OCI-LY1 (cell line): ENCODE data around the gene KSR1.

Experiments used
- H2AFZ ChIP-seq: fragments of 200-600 bp; sonication (generic), shearing (Covaris generic); 2 replicates; pipeline ENCODE4 v1.6.0; 2014; ENCODE audit warnings: antibody characterized with exemption, mild to moderate bottlenecking, low read length
- H3F3A ChIP-seq: fragments of 200-600 bp; sonication (generic), shearing (Covaris generic); 2 replicates; pipeline ENCODE4 v1.6.0; 2014; ENCODE audit warnings: mild to moderate bottlenecking, antibody characterized with exemption, low read length, moderate library complexity; ENCODE audit not compliant: insufficient read depth
- H3K27ac ChIP-seq: fragments of 200-600 bp; sonication (generic); 2 replicates; pipeline ENCODE4 v1.5.1; 2014; ENCODE audit warnings: low read length, mixed run types, mild to moderate bottlenecking, low read depth; ENCODE audit not compliant: poor library complexity, severe bottlenecking
- H3K27me3 ChIP-seq: fragments of 200-600 bp; sonication (generic); 2 replicates; pipeline ENCODE4 v1.6.0; 2014; ENCODE audit warnings: antibody characterized with exemption, mild to moderate bottlenecking, low read length, moderate library complexity; ENCODE audit not compliant: insufficient read depth
- H3K36me3 ChIP-seq: fragments of 200-600 bp; sonication (generic); 2 replicates; pipeline ENCODE4 v1.6.1; 2014; ENCODE audit warnings: mild to moderate bottlenecking, antibody characterized with exemption, low read length, moderate library complexity, mixed read lengths; ENCODE audit not compliant: insufficient read depth
- H3K4me1 ChIP-seq: fragments of 200-600 bp; sonication (generic); 2 replicates; pipeline ENCODE4 v1.5.1; 2014; ENCODE audit warnings: mild to moderate bottlenecking, low read length, moderate library complexity; ENCODE audit not compliant: insufficient read depth, severe bottlenecking
- H3K4me2 ChIP-seq: fragments of 200-600 bp; sonication (generic), shearing (Covaris generic); 2 replicates; pipeline ENCODE4 v1.6.1; 2014; ENCODE audit warnings: low read length
- H3K4me3 ChIP-seq: fragments of 200-600 bp; sonication (generic); 2 replicates; pipeline ENCODE4 v1.5.1; 2014; ENCODE audit warnings: low read length, low read depth, mild to moderate bottlenecking, mixed read lengths; ENCODE audit not compliant: poor library complexity, severe bottlenecking
- H3K79me2 ChIP-seq: fragments of 200-600 bp; shearing (Covaris generic); 2 replicates; pipeline ENCODE4 v1.6.1; 2016; ENCODE audit warnings: mixed run types, low read length, mixed read lengths; ENCODE audit not compliant: insufficient read depth
- H3K9ac ChIP-seq: fragments of 200-600 bp; sonication (generic), shearing (Covaris generic); 2 replicates; pipeline ENCODE4 v1.6.1; 2014; ENCODE audit warnings: mild to moderate bottlenecking, low read length, mixed read lengths
- H3K9me2 ChIP-seq: fragments of 200-600 bp; sonication (generic), shearing (Covaris generic); 2 replicates; pipeline ENCODE4 v1.6.1; 2014; ENCODE audit warnings: low read depth, mild to moderate bottlenecking, low read length, mixed read lengths
- H3K9me3 ChIP-seq: fragments of 200-600 bp; shearing (Covaris generic); 2 replicates; pipeline ENCODE4 v1.6.1; 2014; ENCODE audit warnings: low read length, mixed read lengths
- H4K20me1 ChIP-seq: fragments of 200-600 bp; sonication (generic), shearing (Covaris generic); 2 replicates; pipeline ENCODE4 v1.6.0; 2016; ENCODE audit warnings: mild to moderate bottlenecking, low read length; ENCODE audit not compliant: insufficient read depth
- CTCF ChIP-seq: fragments of 200-600 bp; sonication (generic), shearing (Covaris generic); IDR thresholded peaks from 2 replicates; pipeline ENCODE4 v1.5.1; 2017; ENCODE audit warnings: mild to moderate bottlenecking, antibody characterized with exemption, low read length, moderate library complexity, mixed read lengths
- EZH2 ChIP-seq: fragments of 200-600 bp; sonication (generic), shearing (Covaris generic); IDR thresholded peaks from 2 replicates; pipeline ENCODE4 v1.8.0; 2017; ENCODE audit warnings: borderline replicate concordance, mixed run types, mild to moderate bottlenecking, antibody characterized with exemption, low read length, moderate library complexity, mixed read lengths

Gene KSR1

GRCh38 chr17:27485125-27485524, 28.9 kb downstream of the KSR1 start:
- Histone ChIP-seq H3K9ac (no peak overlapping the region), H3K9me2 (no peaks in the 10 kb centered on the region)
- TF ChIP-seq EZH2 (no peak), CTCF (no peak)

GRCh38 chr17:27485716-27486495, 29.7 kb downstream of the KSR1 start:
- H3K36me3 ChIP-seq = no peaks in the 10 kb centered on the region
- H3K9me3 ChIP-seq = no peaks in the 10 kb centered on the region
- no peaks in the 10 kb centered on the region for H3K4me1 ChIP-seq
- no peaks in the 10 kb centered on the region for H3K79me2 ChIP-seq
- no peak for TF ChIP-seq CTCF
- TF ChIP-seq EZH2 = no peak
- no peak overlapping the region for H2AFZ ChIP-seq
- 0 out of 2 replicates have a peak, but pooled peaks cover 7% of the 10 kb centered on the region for H3K27me3 ChIP-seq
- H3F3A ChIP-seq = no peaks in the 10 kb centered on the region
- no peak overlapping the region for H3K9ac ChIP-seq
- H3K4me3 ChIP-seq = no peak overlapping the region
- H3K4me2 ChIP-seq = no peak overlapping the region
- no peak overlapping the region for H3K27ac ChIP-seq
- no peaks in the 10 kb centered on the region for H3K9me2 ChIP-seq
- H4K20me1 ChIP-seq = no peaks in the 10 kb centered on the region

More at GRCh38 chr17:27485125-27485524, 28.9 kb downstream of the KSR1 start:
- H3K9me3 ChIP-seq = no peaks in the 10 kb centered on the region
- H3F3A ChIP-seq = no peaks in the 10 kb centered on the region
- no peak overlapping the region for H3K4me3 ChIP-seq
- no peaks in the 10 kb centered on the region for H3K79me2 ChIP-seq
- H3K4me2 ChIP-seq = no peak overlapping the region
- no peaks in the 10 kb centered on the region for H4K20me1 ChIP-seq
- no peaks in the 10 kb centered on the region for H3K36me3 ChIP-seq
- H3K4me1 ChIP-seq = no peaks in the 10 kb centered on the region
- H3K27me3 ChIP-seq = 0 out of 2 replicates have a peak, but pooled peaks cover 7% of the 10 kb centered on the region
- no peak overlapping the region for H2AFZ ChIP-seq
- no peak overlapping the region for H3K27ac ChIP-seq

- Histone ChIP-seq H3K4me3 (no peak overlapping the region), H3K4me2 (no peak overlapping the region), H3K9me3 (no peaks in the 10 kb centered on the region), H3F3A (no peaks in the 10 kb centered on the region), H3K9me2 (no peaks in the 10 kb centered on the region), H4K20me1 (no peaks in the 10 kb centered on the region), H2AFZ (no peak overlapping the region), H3K27me3 (0 out of 2 replicates have a peak, but pooled peaks cover 7% of the 10 kb centered on the region), H3K79me2 (no peaks in the 10 kb centered on the region), H3K27ac (no peak overlapping the region), H3K4me1 (no peaks in the 10 kb centered on the region), H3K9ac (no peak overlapping the region), H3K36me3 (no peaks in the 10 kb centered on the region)
- TF ChIP-seq EZH2 (no peak), CTCF (no peak)
These were observed 30.5 kb downstream of the KSR1 start for GRCh38 chr17:27486741-27487140.
